MM.1S (cell line): ENCODE measurements around the gene LPCAT1.

Experiments
- DNase-seq: peaks from one replicate; pipeline ENCODE4 v3.0.0-alpha.2; 2015
- H2AFZ ChIP-seq: fragments of 300-600 bp; sonication (generic); 2 replicates; pipeline ENCODE4 v1.6.0; 2016; ENCODE audit warnings: antibody characterized with exemption, low read length
- H3F3A ChIP-seq: fragments of 300-600 bp; sonication (generic); 2 replicates; pipeline ENCODE4 v1.6.1; 2016; ENCODE audit warnings: mild to moderate bottlenecking, antibody characterized with exemption, low read length, moderate library complexity, mixed read lengths; ENCODE audit not compliant: insufficient read depth
- H3K27ac ChIP-seq: fragments of 300-600 bp; sonication (generic); 2 replicates; pipeline ENCODE4 v1.5.1; 2016; ENCODE audit warnings: mild to moderate bottlenecking, low read length
- H3K27me3 ChIP-seq: fragments of 300-600 bp; sonication (generic); replicated peaks from 2 replicates; pipeline ENCODE4 v1.6.0; 2016; ENCODE audit warnings: low read length; ENCODE audit not compliant: insufficient read depth
- H3K36me3 ChIP-seq: fragments of 300-600 bp; sonication (generic); replicated peaks from 2 replicates; pipeline ENCODE4 v1.6.1; 2016; ENCODE audit warnings: mild to moderate bottlenecking, low read length, mixed read lengths; ENCODE audit not compliant: insufficient read depth
- H3K4me1 ChIP-seq: fragments of 300-600 bp; sonication (generic); 2 replicates; pipeline ENCODE4 v1.6.1; 2016; ENCODE audit warnings: low read length, mixed read lengths
- H3K4me2 ChIP-seq: fragments of 300-600 bp; sonication (generic); 2 replicates; pipeline ENCODE4 v1.6.0; 2016; ENCODE audit warnings: low read depth, low read length
- H3K4me3 ChIP-seq: fragments of 300-600 bp; sonication (generic); 2 replicates; pipeline ENCODE4 v1.5.1; 2016; ENCODE audit warnings: low read length, mixed read lengths
- H3K79me2 ChIP-seq: fragments of 300-600 bp; sonication (generic); 2 replicates; pipeline ENCODE4 v1.6.1; 2016; ENCODE audit warnings: mixed run types, low read length, mixed read lengths
- H3K9ac ChIP-seq: fragments of 300-600 bp; sonication (generic); 2 replicates; pipeline ENCODE4 v1.6.1; 2016; ENCODE audit warnings: low read length, mixed read lengths
- H3K9me2 ChIP-seq: fragments of 300-600 bp; sonication (generic); replicated peaks from 2 replicates; pipeline ENCODE4 v1.6.1; 2016; ENCODE audit warnings: mild to moderate bottlenecking, low read length, mixed read lengths; ENCODE audit not compliant: insufficient read depth
- H3K9me3 ChIP-seq: fragments of 300-600 bp; sonication (generic); replicated peaks from 2 replicates; pipeline ENCODE4 v1.6.1; 2016; ENCODE audit warnings: mild to moderate bottlenecking, low read length, mixed read lengths; ENCODE audit not compliant: insufficient read depth
- H4K20me1 ChIP-seq: fragments of 300-600 bp; sonication (generic); 2 replicates; pipeline ENCODE4 v1.6.1; 2016; ENCODE audit warnings: mild to moderate bottlenecking, low read length, moderate library complexity, mixed read lengths; ENCODE audit not compliant: insufficient read depth
- EZH2 ChIP-seq: fragments of 300-600 bp; sonication (generic); optimal IDR thresholded peaks from 2 replicates; pipeline ENCODE3; 2017; ENCODE audit warnings: low read depth, mild to moderate bottlenecking, antibody characterized with exemption, low read length, mixed read lengths
- EZH2phosphoT487 ChIP-seq: fragments of 300-600 bp; sonication (generic); IDR thresholded peaks from 2 replicates; pipeline ENCODE4 v1.6.1; 2018; ENCODE audit warnings: antibody characterized with exemption, low read length
- TF ChIP-seq, protein P1 (sequence below): fragments of 300-600 bp; sonication (generic); IDR thresholded peaks from 2 replicates; pipeline ENCODE4 v1.5.1; 2016; ENCODE audit warnings: antibody characterized with exemption, low read length, mixed read lengths

LPCAT1 gene

DNA sequence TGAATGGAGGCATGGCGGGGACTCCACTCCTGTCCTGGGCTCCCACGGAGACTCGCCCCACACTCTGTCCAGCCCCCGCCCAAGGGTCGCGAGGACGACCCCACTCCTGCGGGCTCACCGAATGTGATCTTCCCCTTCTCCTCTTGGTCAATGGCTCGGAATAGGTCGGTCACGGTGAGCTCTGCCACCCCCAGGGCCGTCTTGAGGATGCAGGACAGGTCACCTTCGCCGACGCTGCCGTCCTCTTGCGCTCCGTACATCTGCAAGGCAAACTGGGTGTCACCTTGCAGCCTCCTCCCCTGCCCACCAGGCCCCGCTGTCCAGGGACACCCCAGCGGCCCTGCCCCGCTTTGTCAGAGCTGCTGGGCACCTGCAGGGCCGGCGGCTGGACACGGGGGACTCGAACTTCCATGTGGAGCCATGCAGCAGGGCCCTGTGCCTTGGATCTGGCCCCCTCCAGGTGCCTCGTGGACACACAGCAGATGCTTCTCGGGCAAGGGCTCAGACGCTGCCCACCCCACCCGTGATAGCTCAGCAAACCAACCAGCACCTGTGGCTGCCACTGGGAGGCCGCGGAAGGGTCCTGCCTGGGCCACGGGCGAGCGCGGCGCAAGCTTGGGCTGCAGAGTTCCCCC is 57.0 kb downstream of the LPCAT1 start:
- Histone ChIP-seq H3K36me3 (peaks cover 37% of the 10 kb centered on the region), H2AFZ (no peak overlapping the region), H3F3A (peaks cover 3% of the 10 kb centered on the region; the same call in 1 of the 2 replicates), H3K9ac (no peak overlapping the region), H3K4me2 (no peak overlapping the region), H3K79me2 (no peaks in the 10 kb centered on the region), H3K4me3 (no peak overlapping the region), H3K27me3 (no peaks in the 10 kb centered on the region), H3K9me2 (no peaks in the 10 kb centered on the region), H3K4me1 (no peaks in the 10 kb centered on the region), H3K9me3 (no peaks in the 10 kb centered on the region), H3K27ac (no peak overlapping the region), H4K20me1 (no peaks in the 10 kb centered on the region)
- DNase-seq: no peak
- TF ChIP-seq EZH2phosphoT487: no peak
- TF ChIP-seq, protein P1, sequence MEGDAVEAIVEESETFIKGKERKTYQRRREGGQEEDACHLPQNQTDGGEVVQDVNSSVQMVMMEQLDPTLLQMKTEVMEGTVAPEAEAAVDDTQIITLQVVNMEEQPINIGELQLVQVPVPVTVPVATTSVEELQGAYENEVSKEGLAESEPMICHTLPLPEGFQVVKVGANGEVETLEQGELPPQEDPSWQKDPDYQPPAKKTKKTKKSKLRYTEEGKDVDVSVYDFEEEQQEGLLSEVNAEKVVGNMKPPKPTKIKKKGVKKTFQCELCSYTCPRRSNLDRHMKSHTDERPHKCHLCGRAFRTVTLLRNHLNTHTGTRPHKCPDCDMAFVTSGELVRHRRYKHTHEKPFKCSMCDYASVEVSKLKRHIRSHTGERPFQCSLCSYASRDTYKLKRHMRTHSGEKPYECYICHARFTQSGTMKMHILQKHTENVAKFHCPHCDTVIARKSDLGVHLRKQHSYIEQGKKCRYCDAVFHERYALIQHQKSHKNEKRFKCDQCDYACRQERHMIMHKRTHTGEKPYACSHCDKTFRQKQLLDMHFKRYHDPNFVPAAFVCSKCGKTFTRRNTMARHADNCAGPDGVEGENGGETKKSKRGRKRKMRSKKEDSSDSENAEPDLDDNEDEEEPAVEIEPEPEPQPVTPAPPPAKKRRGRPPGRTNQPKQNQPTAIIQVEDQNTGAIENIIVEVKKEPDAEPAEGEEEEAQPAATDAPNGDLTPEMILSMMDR: no peak
- no peak for TF ChIP-seq EZH2

DNA sequence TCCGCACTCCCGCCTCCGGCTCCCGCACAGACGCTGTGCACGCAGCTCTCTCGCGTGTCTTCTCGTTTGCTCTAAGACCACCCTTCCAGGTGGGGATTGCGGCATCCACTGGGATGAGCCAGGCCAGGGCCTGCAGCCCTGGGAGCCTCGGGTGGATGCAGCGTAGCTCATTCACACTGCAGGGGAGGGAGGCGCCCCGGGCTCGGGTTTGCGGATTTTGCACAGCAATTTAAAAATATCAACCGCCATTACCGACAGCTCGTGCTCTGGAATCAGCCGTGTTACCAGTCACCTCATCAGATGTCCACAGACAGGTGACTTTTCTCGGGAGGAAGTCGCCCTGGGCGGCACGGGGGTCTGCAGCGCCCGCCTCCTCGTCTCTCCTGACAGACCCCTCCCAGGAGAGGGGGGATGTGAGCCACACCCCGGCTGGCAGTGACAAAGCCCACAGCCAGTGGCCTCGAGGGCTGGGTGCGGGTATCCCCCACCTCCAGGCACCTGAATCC is 57.7 kb downstream of the LPCAT1 start:
- no peak for DNase-seq
- H3F3A ChIP-seq: peaks cover 8% of the 10 kb centered on the region; the same call in 1 of the 2 replicates
- no peak overlapping the region for H3K9ac ChIP-seq
- no peaks in the 10 kb centered on the region for H3K27me3 ChIP-seq
- TF ChIP-seq EZH2 (no peak), EZH2phosphoT487 (no peak)
- TF ChIP-seq, protein P1: no peak
- H3K4me1 ChIP-seq: no peaks in the 10 kb centered on the region
- no peaks in the 10 kb centered on the region for H3K9me3 ChIP-seq
- no peak overlapping the region for H2AFZ ChIP-seq
- H3K4me2 ChIP-seq: no peak overlapping the region
- H4K20me1 ChIP-seq: no peaks in the 10 kb centered on the region
- no peak overlapping the region for H3K27ac ChIP-seq
- no peaks in the 10 kb centered on the region for H3K79me2 ChIP-seq
- peaks cover 37% of the 10 kb centered on the region for H3K36me3 ChIP-seq
- no peaks in the 10 kb centered on the region for H3K9me2 ChIP-seq
- no peak overlapping the region for H3K4me3 ChIP-seq

DNA sequence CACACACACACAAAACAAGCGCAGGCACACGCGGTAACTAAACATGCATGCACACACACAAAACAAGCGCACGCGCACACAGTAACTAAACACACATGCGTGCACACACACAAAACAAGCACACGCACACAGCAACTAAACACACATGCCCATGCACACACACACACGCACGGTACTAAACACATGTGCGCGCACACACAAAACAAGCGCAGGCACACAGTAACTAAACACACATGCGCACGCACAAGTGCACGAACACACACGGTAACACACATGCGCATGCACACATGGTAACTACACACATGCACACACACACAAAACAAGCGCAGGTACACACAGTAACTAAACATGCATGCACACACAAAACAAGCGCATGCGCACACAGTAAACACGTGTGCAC is 58.6 kb downstream of the LPCAT1 start:
- Histone ChIP-seq H3K9me3 (no peaks in the 10 kb centered on the region), H3K36me3 (peaks cover 37% of the 10 kb centered on the region), H3K4me3 (no peak overlapping the region), H3F3A (peaks cover 8% of the 10 kb centered on the region; the same call in 1 of the 2 replicates), H3K9me2 (no peaks in the 10 kb centered on the region), H4K20me1 (no peaks in the 10 kb centered on the region), H3K4me2 (no peak overlapping the region), H2AFZ (no peak overlapping the region), H3K9ac (no peak overlapping the region), H3K4me1 (no peaks in the 10 kb centered on the region), H3K27me3 (no peaks in the 10 kb centered on the region), H3K79me2 (no peaks in the 10 kb centered on the region), H3K27ac (no peak overlapping the region)
- no peak for TF ChIP-seq EZH2
- TF ChIP-seq, protein P1: no peak
- TF ChIP-seq EZH2phosphoT487: no peak
- no peak for DNase-seq
